ENCODE measurements around the gene PKMYT1. TPM values are rescaled to one million over a fixed set of nuclear protein-coding genes. Genes with fewer than 3 reads are reported as not detected.

PKMYT1 gene
- total and polyA plus RNA-seq, 9 of the 15 experiments (the other 6 are each of a cell fraction or from before 2014, with no cell fraction given), result 8.7 to 201 (median 37.8) TPM

DNA sequence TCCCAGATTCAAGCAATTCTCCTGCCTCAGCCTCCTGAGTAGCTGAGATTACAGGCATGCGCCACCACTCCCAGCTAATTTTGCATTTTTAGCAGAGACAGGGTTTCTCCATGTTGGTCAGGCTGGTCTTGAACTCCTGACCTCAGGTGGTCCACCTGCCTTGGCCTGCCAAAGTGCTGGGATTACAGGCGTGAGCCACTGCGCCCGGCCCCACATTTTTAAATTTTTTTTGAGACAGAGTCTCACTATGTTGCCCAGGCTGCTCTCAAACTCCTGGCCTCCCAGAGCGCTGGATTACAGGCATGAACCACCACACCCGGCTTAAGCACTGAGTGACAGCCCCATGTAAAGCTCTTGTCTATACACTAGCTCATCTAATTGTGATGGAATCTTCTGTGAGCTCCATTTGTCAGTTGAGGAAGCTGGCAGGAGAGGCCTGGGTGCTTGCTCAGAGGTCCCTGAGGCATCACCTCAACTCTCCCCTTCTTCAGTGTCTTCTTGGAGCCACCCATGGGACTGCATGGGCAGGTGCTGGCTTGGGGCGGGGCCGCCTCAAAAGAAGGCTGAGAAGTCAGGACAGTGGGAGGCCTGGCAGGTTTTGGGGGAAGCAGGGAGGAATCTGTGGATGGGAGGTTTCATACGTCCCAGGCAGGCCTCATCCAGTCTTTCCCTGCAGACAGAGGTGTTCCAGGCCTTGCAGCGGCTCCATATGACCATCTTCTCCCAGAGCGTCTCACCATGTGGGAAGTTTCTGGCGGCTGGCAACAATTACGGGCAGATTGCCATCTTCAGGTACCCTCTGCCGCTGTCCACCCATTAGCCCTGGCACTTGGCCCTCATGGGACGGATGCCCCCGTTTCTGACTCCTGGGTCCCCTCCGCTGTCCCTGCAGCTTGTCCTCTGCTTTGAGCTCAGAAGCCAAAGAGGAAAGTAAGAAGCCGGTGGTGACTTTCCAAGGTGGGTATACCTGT lies 45.1 kb upstream of the PKMYT1 start (continued):
- TF ChIP-seq, protein P1, sequence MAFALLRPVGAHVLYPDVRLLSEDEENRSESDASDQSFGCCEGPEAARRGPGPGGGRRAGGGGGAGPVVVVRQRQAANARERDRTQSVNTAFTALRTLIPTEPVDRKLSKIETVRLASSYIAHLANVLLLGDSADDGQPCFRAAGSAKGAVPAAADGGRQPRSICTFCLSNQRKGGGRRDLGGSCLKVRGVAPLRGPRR (CRISPR knock-in tag; IDR thresholded peaks at IDR 0.05), result no peak
- no peak for TF ChIP-seq ZBTB5 (IDR thresholded peaks at IDR 0.05)
- no peak for TF ChIP-seq EP300 (IDR thresholded peaks at IDR 0.05; ENCODE audit: low read length)

- H3K27me3 ChIP-seq (ENCODE audit: control insufficient read depth in 2 of 2, insufficient read depth in 2 of 2, low read length in 2 of 2), result peaks cover 0 to under 1% of the 10 kb centered on the region in 2 experiments; a peak in 2 of 5 replicates
- H3K36me3 ChIP-seq (ENCODE audit: control insufficient read depth, insufficient read depth, low read length), result peaks cover 39% of the 10 kb centered on the region; the same call in 2 of the 3 replicates
- H3K4me2 ChIP-seq (ENCODE audit: insufficient read depth, low read length), result peak within 1 kb of the TSS; percentile 83
- H3K4me3 ChIP-seq, result peak within 1 kb of the TSS; percentile 82
- H4K20me1 ChIP-seq (replicated peaks; ENCODE audit: control insufficient read depth, insufficient read depth, low read length), result peaks cover 28% of the 10 kb centered on the region
- DNase-seq (ENCODE audit: extremely low read depth in 1 of 4, low spot score in 3 of 4), result peak; percentile 66 to 100 (median 78)
- peaks cover 2% of the 10 kb centered on the region for H3K9me1 ChIP-seq (ENCODE audit: control insufficient read depth, insufficient read depth, low read length)
- intact Hi-C loops (cut with micrococcal nuclease), result loop anchor here (1.0 to 10.0 kb wide), 2 partner anchors 19 to 59 kb away; partner anchors contain the start of genes KREMEN2 and PAQR4
- no peaks in the 10 kb centered on the region for H3K9me3 ChIP-seq (replicated peaks; ENCODE audit: control insufficient read depth, insufficient read depth, low read depth, low read length)
- H3K4me1 ChIP-seq (replicated peaks in 1 of 2; ENCODE audit: control insufficient read depth in 2 of 2, insufficient read depth in 2 of 2, low read length in 2 of 2), result peaks cover 25 to 87% of the 10 kb centered on the region in 2 experiments
- H3K79me2 ChIP-seq (ENCODE audit: control insufficient read depth, insufficient read depth, low read length), result peaks cover 42% of the 10 kb centered on the region
- WGBS (ENCODE audit: insufficient coverage, low coverage, missing lambda C conversion rate), result under 1% methylated on average over 64 of the region's 69 CpGs
- H3K9ac ChIP-seq (ENCODE audit: insufficient read depth in 1 of 2, low read depth in 2 of 2, low read length in 2 of 2), result peak within 1 kb of the TSS; percentile 88 to 95
- peak; percentile 99 for FAIRE-seq
- TSS peak; percentile 81 for BruUV-seq (replicated peaks)
- ATAC-seq, result peak; percentile 73
- peak within 1 kb of the TSS; percentile 90 for H2AFZ ChIP-seq (ENCODE audit: low read depth, low read length)
- POLR2A ChIA-PET, result interaction anchor here (0.5 to 2.7 kb wide), 15 partner anchors 7 to 635 kb away, joined by 3 to 15 read pairs (median 5); partner anchors contain the start of gene ZNF263
- peak within 1 kb of the TSS; percentile 90 for H3K27ac ChIP-seq (ENCODE audit: extremely low read depth, low read depth, low read length)
- in situ Hi-C loops (cut with MboI), result no loop called here
- CTCF ChIA-PET (ENCODE audit: low intra/inter-chr PET ratio), result no interaction called here
- TF ChIP-seq ZNF316 (IDR thresholded peaks at IDR 0.05), result no peak
- no peak for TF ChIP-seq ZEB2 (IDR thresholded peaks at IDR 0.05)
- peak; percentile 99 for TF ChIP-seq HCFC1 (IDR thresholded peaks at IDR 0.05; ENCODE audit: low read depth, low read length)
- peak; percentile 95 for TF ChIP-seq SUPT5H (IDR thresholded peaks at IDR 0.05)
- no peak for TF ChIP-seq NBN (IDR thresholded peaks at IDR 0.05; ENCODE audit: low read depth)
- TF ChIP-seq SRSF1 (IDR thresholded peaks at IDR 0.05; ENCODE audit: low read depth, low read length), result no peak
- no peak for TF ChIP-seq BRCA1 (IDR thresholded peaks at IDR 0.05)
- TF ChIP-seq BRCA1 (CRISPR knock-in tag; IDR thresholded peaks at IDR 0.05), result no peak
- TF ChIP-seq TEAD4 (IDR thresholded peaks at IDR 0.05; ENCODE audit: low read length), result peak; percentile 7; the same call in 1 of the 2 replicates
- no peak for TF ChIP-seq TEAD4 (CRISPR knock-in tag; IDR thresholded peaks at IDR 0.05; ENCODE audit: borderline replicate concordance)
- no peak for TF ChIP-seq MEIS2 (IDR thresholded peaks at IDR 0.05; ENCODE audit: partially characterized antibody)
Measured at GRCh38 chr16:3023669-3024478, 43.6 kb upstream of the PKMYT1 start, which contains the start of the genes HCFC1R1 and THOC6. Gene HCFC1R1 (minus strand): TSS chr16:3023942. CDS start chr16:3023941, 1 bp downstream. Gene THOC6 (plus strand): TSS chr16:3024035. CDS start chr16:3024327, 292 bp downstream.
